Measurements from ENCODE around the gene MYLK3.

GRCh38 chr16:46745617-46746016 is 2.5 kb downstream of the MYLK3 start:
- TF ChIP-seq CTCF (IDR thresholded peaks at IDR 0.05) (no peak), POLR2A (IDR thresholded peaks at IDR 0.05) (no peak)
